PC-3 (cell line): Measurements from ENCODE around the gene SH2D3C. TPM values are rescaled to one million over a fixed set of nuclear protein-coding genes. Genes with fewer than 3 reads are reported as not detected.

ENCODE experiments used
- ATAC-seq: fragments of 200-7000 bp; cut with Tn5 transposase; 2 replicates; pipeline ENCODE4 v1.9.1; 2020; ENCODE audit warnings: mild to moderate bottlenecking, moderate library complexity
- BruUV-seq: library from RNA; stranded (reverse); fragments of 400-500 nt; replicated peaks from 2 replicates; lab custom pipeline; 2021; lab: Mats Ljungman, UMichigan
- CTCF ChIA-PET: fragments of 300-600 bp; sonication (Branson Sonifier 250); formaldehyde crosslinking; loops from one replicate; lab custom pipeline; 2022; ENCODE audit warnings: antibody characterized with exemption; lab: Charles Lee
- POLR2A ChIA-PET: fragments of 300-600 bp; sonication (Branson Sonifier 250); formaldehyde crosslinking; loops from one replicate; lab custom pipeline; 2022; ENCODE audit warnings: antibody characterized with exemption; ENCODE audit not compliant: unreplicated experiment; lab: Charles Lee
- DNase-seq: peaks from one replicate; pipeline ENCODE4 v3.0.0-alpha.2; 2015
- H2AFZ ChIP-seq: fragments of 300-600 bp; sonication (generic); 2 replicates; pipeline ENCODE4 v1.6.0; 2016; ENCODE audit warnings: antibody characterized with exemption, low read length
- H3F3A ChIP-seq: fragments of 300-600 bp; sonication (generic); one replicate; pipeline ENCODE4 v1.6.0; 2017; ENCODE audit warnings: antibody characterized with exemption, low read length, control low read depth, mild to moderate bottlenecking; ENCODE audit not compliant: unreplicated experiment
- H3K27ac ChIP-seq: fragments of 300-600 bp; sonication (generic); 2 replicates; pipeline ENCODE4 v1.5.1; 2016; ENCODE audit warnings: mild to moderate bottlenecking, low read length
- H3K27me3 ChIP-seq: fragments of 300-600 bp; sonication (generic); 2 replicates; pipeline ENCODE4 v1.6.1; 2016; ENCODE audit warnings: low read length, mixed read lengths
- H3K36me3 ChIP-seq: fragments of 300-600 bp; sonication (generic); 2 replicates; pipeline ENCODE4 v1.6.1; 2016; ENCODE audit warnings: low read depth, mixed run types, low read length, mixed read lengths
- H3K4me1 ChIP-seq: fragments of 300-600 bp; sonication (generic); 2 replicates; pipeline ENCODE4 v1.5.1; 2016; ENCODE audit warnings: low read length; ENCODE audit not compliant: insufficient read depth
- H3K4me2 ChIP-seq: fragments of 300-600 bp; sonication (generic); 2 replicates; pipeline ENCODE4 v1.6.0; 2016; ENCODE audit warnings: low read length
- H3K4me3 ChIP-seq: fragments of 300-600 bp; sonication (generic); 2 replicates; pipeline ENCODE4 v1.5.1; 2016; ENCODE audit warnings: mild to moderate bottlenecking, low read length, mixed read lengths
- H3K79me2 ChIP-seq: fragments of 300-600 bp; sonication (generic); 2 replicates; pipeline ENCODE4 v1.6.1; 2017; ENCODE audit warnings: low read length, mixed read lengths
- H3K9ac ChIP-seq: fragments of 300-600 bp; sonication (generic); 2 replicates; pipeline ENCODE4 v1.6.0; 2016; ENCODE audit warnings: mild to moderate bottlenecking, low read length
- H3K9me2 ChIP-seq: fragments of 300-600 bp; sonication (generic); replicated peaks from 2 replicates; pipeline ENCODE4 v1.6.1; 2016; ENCODE audit warnings: mixed run types, low read length, mixed read lengths
- H3K9me3 ChIP-seq: fragments of 300-600 bp; sonication (generic); 2 replicates; pipeline ENCODE4 v1.6.1; 2016; ENCODE audit warnings: low read length, mixed read lengths
- H4K20me1 ChIP-seq: fragments of 300-600 bp; sonication (generic); 2 replicates; pipeline ENCODE4 v1.6.1; 2016; ENCODE audit warnings: low read length, mixed read lengths
- EZH2 ChIP-seq: fragments of 300-600 bp; sonication (generic); IDR thresholded peaks from one replicate; pipeline ENCODE4 v1.6.1; 2017; ENCODE audit warnings: antibody characterized with exemption, mild to moderate bottlenecking, low read length; ENCODE audit not compliant: unreplicated experiment
- EZH2phosphoT487 ChIP-seq: fragments of 300-600 bp; sonication (generic); IDR thresholded peaks from 2 replicates; pipeline ENCODE4 v1.6.1; 2018; ENCODE audit warnings: mild to moderate bottlenecking, antibody characterized with exemption, low read length, borderline replicate concordance
- intact Hi-C: fragments of 100-400 bp; cut with micrococcal nuclease; formaldehyde crosslinking; loops from 2 replicates; pipeline ENCODE4 v1.9.0; 2023
- total RNA-seq: library from RNA; depleted of rRNA; stranded (reverse); fragments of >200 nt; gene quantifications from 2 replicates; pipeline ENCODE4 v1.2.3, GENCODE V29; 2014
- TF ChIP-seq, protein P1 (sequence below): fragments of 300-600 bp; sonication (generic); conservative IDR thresholded peaks from 2 replicates; pipeline ENCODE4 v1.5.1; 2017; ENCODE audit warnings: antibody characterized with exemption, low read depth, mild to moderate bottlenecking, low read length

Gene SH2D3C
- total RNA-seq, 1 experiment from 2014 or later: 0.26 TPM

- no peaks in the 10 kb centered on the region for H3K79me2 ChIP-seq
- DNase-seq (no peak), ATAC-seq (no peak)
- POLR2A ChIA-PET: no interaction called here
- no peaks in the 10 kb centered on the region for H3K36me3 ChIP-seq
- no TSS peak for BruUV-seq
- CTCF ChIA-PET: interaction anchor here (0.6 to 1.0 kb wide), 2 partner anchors 11 to 62 kb away, joined by 5 to 6 read pairs; partner anchors contain the start of genes CDK9 and TOR2A
- no peaks in the 10 kb centered on the region for H4K20me1 ChIP-seq
- H3K4me2 ChIP-seq: 0 out of 2 replicates have a peak overlapping the region, but pooled peaks have one; percentile 54
- no peak overlapping the region for H3K27ac ChIP-seq
- TF ChIP-seq, protein P1, sequence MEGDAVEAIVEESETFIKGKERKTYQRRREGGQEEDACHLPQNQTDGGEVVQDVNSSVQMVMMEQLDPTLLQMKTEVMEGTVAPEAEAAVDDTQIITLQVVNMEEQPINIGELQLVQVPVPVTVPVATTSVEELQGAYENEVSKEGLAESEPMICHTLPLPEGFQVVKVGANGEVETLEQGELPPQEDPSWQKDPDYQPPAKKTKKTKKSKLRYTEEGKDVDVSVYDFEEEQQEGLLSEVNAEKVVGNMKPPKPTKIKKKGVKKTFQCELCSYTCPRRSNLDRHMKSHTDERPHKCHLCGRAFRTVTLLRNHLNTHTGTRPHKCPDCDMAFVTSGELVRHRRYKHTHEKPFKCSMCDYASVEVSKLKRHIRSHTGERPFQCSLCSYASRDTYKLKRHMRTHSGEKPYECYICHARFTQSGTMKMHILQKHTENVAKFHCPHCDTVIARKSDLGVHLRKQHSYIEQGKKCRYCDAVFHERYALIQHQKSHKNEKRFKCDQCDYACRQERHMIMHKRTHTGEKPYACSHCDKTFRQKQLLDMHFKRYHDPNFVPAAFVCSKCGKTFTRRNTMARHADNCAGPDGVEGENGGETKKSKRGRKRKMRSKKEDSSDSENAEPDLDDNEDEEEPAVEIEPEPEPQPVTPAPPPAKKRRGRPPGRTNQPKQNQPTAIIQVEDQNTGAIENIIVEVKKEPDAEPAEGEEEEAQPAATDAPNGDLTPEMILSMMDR: no peak
- no peak for TF ChIP-seq EZH2phosphoT487
- H3K4me1 ChIP-seq: peaks cover 26% of the 10 kb centered on the region
- no peaks in the 10 kb centered on the region for H3K9me3 ChIP-seq
- no peak overlapping the region for H3K4me3 ChIP-seq
- no peaks in the 10 kb centered on the region for H3K9me2 ChIP-seq
- H3F3A ChIP-seq: no peaks in the 10 kb centered on the region
- H2AFZ ChIP-seq: no peak overlapping the region
- H3K9ac ChIP-seq: no peak overlapping the region
- no peaks in the 10 kb centered on the region for H3K27me3 ChIP-seq
- intact Hi-C loops: no loop called here
Measured at GRCh38 chr9:127724012-127724411, 54.5 kb downstream of the SH2D3C start.

DNA sequence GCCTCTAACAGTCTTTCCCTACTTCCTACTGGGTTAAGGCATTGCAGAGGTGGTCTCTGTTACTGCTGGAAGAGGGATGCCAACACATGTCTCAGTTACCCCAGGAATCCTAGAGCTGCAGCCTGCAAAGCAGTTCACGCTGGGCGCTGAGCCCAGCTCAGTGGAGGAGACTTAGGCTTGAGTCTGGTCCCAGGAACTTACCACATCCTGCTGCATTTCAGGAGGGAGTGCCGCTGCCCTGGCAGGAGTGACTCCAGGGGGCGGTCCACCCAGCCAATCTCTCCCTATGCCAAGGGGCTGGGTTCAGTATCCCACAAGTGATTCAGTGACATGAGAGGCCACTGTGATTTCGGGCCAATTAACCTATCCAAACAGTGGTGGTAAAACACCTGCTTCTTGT is 55.0 kb downstream of the SH2D3C start:
- Histone ChIP-seq H3K27ac (no peak overlapping the region), H3K4me3 (no peak overlapping the region), H2AFZ (no peak overlapping the region), H3K9ac (no peak overlapping the region), H3K4me2 (peak overlapping the region; percentile 54), H3K79me2 (no peaks in the 10 kb centered on the region), H3K9me2 (no peaks in the 10 kb centered on the region), H3K4me1 (peaks cover 26% of the 10 kb centered on the region), H3K9me3 (no peaks in the 10 kb centered on the region), H3K27me3 (no peaks in the 10 kb centered on the region), H3F3A (no peaks in the 10 kb centered on the region), H3K36me3 (no peaks in the 10 kb centered on the region), H4K20me1 (no peaks in the 10 kb centered on the region)
- ChIA-PET CTCF (interaction anchor here (0.6 to 1.0 kb wide), 3 partner anchors 11 to 291 kb away, joined by 3 to 6 read pairs (median 5); partner anchors contain the start of genes CDK9 and TOR2A), POLR2A (no interaction called here)
- ATAC-seq (peak; percentile 80), DNase-seq (peak; percentile 74)
- no TSS peak for BruUV-seq
- TF ChIP-seq, protein P1: no peak
- TF ChIP-seq EZH2 (no peak), EZH2phosphoT487 (no peak)
- intact Hi-C loops: no loop called here

DNA sequence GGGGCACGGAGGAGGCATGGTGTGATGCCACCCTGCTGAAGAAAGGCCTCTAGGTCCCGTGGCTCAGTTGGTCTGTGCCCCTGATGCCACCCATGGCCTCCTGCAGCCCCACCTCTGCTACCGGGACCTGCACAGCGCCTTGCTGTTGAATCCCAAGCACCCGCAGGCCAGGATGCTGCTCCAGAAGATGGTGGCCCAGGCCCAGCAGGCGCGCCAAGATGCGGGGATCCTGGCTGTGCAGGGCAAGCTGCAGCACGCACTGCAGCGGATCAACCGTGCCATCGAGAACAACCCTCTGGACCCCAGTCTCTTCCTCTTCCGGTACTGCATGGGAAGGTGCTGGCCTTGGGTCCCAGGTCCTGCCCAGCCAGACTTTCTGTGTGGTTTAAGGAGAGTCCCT is 55.5 kb downstream of the SH2D3C start:
- H3K36me3 ChIP-seq: no peaks in the 10 kb centered on the region
- DNase-seq: no peak
- H3K9me3 ChIP-seq: no peaks in the 10 kb centered on the region
- peak overlapping the region; percentile 54 for H3K4me2 ChIP-seq
- intact Hi-C loops: no loop called here
- peaks cover 26% of the 10 kb centered on the region for H3K4me1 ChIP-seq
- TF ChIP-seq, protein P1: no peak
- TF ChIP-seq EZH2phosphoT487: no peak
- TF ChIP-seq EZH2: no peak
- no peaks in the 10 kb centered on the region for H3K9me2 ChIP-seq
- H3K4me3 ChIP-seq: no peak overlapping the region
- H3K27me3 ChIP-seq: no peaks in the 10 kb centered on the region
- no peaks in the 10 kb centered on the region for H3K79me2 ChIP-seq
- BruUV-seq: no TSS peak
- no peak overlapping the region for H3K9ac ChIP-seq
- no peak overlapping the region for H2AFZ ChIP-seq
- no peaks in the 10 kb centered on the region for H3F3A ChIP-seq
- H3K27ac ChIP-seq: no peak overlapping the region
- CTCF ChIA-PET: interaction anchor here (0.6 to 1.0 kb wide), 2 partner anchors 12 to 291 kb away, joined by 3 to 5 read pairs; partner anchors contain the start of gene TOR2A
- H4K20me1 ChIP-seq: no peaks in the 10 kb centered on the region
- POLR2A ChIA-PET: no interaction called here
- ATAC-seq: no peak
